GM18909 (cell line): ENCODE data around the gene ZNF397.
"Not testable (repeated sequence)": the region's sequence is repeated elsewhere in the genome, so short reads cannot be mapped to it uniquely, and the experiment has no call there.

Source experiments
- ATAC-seq: cut with Tn5 transposase; IDR thresholded peaks from one replicate; pipeline ENCODE4 v1.9.1; 2021; ENCODE audit warnings: mild to moderate bottlenecking; ENCODE audit not compliant: unreplicated experiment, poor library complexity

Gene ZNF397

GRCh38 chr18:35240664-35241447 lies at the start of gene ZNF397:
Gene ZNF397, plus strand, starts transcription at chr18:35241034. Its CDS starts 1,437 bp downstream, at chr18:35242471.
- peak; percentile 99 for ATAC-seq

GRCh38 chr18:35191698-35192025 lies 49.2 kb upstream of the ZNF397 start:
- ATAC-seq, result no peak

- no peak for ATAC-seq
Measured at GRCh38 chr18:35192415-35192814, 48.4 kb upstream of the ZNF397 start.

- ATAC-seq, result no peak
Measured at GRCh38 chr18:35193316-35193715, 47.5 kb upstream of the ZNF397 start.

DNA sequence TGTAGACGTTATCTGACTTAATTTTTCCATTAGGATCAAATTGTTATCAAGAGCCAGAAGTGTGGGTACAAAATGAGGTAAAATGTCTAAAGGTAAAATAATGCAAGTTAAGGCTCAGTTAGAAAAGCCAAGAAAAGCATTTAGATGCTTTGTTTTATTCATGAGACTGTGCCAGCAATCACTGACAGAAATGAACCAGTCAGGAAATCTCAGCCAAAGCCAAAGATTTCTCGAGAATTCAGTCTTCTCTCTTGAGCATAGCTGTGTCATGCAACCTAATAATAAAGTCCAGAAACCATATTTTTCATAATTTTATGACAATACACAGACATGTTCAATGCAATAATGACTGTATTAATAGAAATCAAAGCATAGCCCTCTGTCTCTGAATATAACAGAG lies 43.5 kb upstream of the ZNF397 start:
- ATAC-seq, result no peak

DNA sequence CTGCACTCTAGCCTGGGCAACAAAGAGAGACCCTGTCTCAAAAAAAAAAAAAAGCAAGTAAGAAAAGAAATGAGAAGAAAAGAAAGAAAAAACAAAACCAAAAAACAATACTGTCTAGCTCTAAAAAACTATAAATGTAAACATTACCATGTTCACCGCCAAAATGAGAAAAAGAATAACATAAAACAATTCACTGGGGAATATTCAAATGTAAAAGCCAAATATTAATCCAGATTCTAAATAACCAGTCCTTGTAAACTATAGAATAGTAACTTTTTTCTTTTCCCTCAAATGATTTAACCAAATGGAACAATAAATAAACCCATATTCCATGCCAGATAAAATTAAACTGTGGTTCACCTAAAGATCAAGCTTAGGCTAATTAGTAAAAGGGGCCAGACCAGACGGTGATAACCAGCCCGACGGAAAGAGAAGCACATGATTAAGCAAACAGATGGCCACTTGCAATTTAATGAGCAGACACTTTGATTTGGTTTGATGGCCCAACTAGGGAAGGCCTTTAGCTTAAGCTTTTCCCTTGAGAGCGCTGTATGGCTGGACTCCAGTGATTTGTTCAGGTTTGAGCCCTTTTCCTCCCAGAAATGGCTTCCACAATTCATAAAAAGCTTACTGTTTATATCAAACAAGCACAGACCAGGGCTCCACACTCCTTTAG lies 39.4 kb upstream of the ZNF397 start:
- ATAC-seq, result no peak

DNA sequence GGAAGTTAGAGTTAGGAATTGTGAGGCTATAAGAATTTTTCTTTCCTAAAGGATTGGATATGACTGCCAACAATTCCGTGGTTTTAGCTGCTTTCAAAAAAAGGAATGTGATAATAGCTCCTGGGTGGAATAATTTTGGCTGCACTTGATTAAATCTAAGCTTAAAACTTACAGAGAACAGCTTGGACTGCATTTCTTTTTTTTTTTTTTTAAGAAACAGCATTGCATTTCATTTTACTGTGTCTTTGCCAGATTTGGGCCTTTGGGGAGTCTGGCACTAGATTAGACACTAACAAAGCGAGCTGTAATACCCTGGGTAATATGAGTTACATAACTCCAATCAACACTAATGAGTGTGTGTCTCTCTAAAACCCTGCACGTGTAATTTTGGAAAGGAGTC lies 37.8 kb upstream of the ZNF397 start:
- ATAC-seq, result no peak

DNA sequence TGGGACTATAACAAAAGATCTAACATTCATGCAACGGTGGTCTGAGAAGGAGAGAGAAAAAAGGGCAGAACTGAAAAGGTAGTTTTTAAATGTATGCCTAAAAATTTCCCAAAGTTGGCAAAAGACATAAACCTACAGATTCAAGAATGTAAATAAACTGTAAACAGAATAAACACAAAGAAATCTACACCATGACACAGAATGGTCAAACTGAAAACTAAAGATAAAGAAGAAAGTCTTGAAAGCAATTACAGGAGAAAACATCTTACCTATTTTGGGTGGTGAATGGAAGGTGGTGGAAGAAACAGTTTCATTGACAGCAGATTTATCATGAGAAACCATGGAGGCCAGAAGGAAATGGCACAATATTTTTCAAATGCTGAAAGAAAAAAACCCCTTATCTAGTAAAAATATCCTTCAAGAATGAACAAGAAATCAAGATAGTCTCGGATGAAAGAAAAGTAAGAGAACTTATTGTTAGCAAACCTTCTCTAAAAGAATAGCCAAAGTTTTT lies 35.6 kb upstream of the ZNF397 start:
- ATAC-seq, result no peak

DNA sequence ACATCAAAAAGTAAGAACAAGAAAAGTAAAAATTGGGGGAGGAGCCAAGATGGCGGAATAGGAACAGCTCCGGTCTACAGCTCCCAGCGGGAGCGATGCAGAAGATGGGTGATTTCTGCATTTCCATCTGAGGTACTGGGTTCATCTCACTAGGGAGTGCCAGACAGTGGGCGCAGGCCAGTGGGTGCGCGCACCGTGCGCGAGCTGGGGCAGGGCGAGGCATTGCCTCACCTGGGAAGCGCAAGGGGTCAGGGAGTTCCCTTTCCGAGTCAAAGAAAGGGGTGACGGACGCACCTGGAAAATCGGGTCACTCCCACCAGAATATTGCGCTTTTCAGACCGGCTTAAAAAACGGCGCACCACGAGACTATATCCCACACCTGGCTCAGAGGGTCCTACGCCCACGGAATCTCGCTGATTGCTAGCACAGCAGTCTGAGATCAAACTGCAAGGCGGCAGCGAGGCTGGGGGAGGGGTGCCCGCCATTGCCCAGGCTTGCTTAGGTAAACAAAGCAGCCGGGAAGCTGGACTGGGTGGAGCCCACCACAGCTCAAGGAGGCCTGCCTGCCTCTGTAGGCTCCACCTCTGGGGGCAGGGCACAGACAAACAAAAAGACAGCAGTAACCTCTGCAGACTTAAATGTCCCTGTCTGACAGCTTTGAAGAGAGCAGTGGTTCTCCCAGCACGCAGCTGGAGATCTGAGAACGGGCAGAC lies 34.9 kb upstream of the ZNF397 start:
- not testable (repeated sequence) for ATAC-seq

- no peak for ATAC-seq
Measured at GRCh38 chr18:35215026-35215425, 25.8 kb upstream of the ZNF397 start.

GRCh38 chr18:35216611-35217010 lies 24.2 kb upstream of the ZNF397 start:
- not testable (repeated sequence) for ATAC-seq

- ATAC-seq, result not testable (repeated sequence)
Measured at GRCh38 chr18:35219331-35219730, 21.5 kb upstream of the ZNF397 start.

GRCh38 chr18:35220424-35220823 lies 20.4 kb upstream of the ZNF397 start:
- ATAC-seq, result no peak

DNA sequence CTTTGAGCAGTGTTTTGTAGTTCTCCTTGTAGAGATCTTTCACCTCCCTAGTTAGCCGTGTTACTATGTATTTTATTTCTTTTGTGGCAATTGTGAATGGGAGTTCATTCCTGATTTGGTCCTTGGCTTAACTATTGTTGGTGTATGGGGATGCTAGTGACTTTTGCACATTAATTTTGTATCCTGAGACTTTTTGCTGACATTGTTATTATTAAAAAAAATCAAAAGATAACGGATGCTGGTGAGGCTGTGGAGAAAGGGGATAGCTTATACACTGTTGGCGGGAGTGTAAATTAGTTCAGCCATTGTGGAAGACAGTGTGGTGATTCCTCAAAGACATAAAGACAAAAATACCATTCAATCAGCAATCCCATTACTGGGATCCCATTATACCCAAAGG lies 17.0 kb upstream of the ZNF397 start:
- ATAC-seq, result no peak

- ATAC-seq, result no peak
Measured at GRCh38 chr18:35227254-35227653, 13.6 kb upstream of the ZNF397 start.

DNA sequence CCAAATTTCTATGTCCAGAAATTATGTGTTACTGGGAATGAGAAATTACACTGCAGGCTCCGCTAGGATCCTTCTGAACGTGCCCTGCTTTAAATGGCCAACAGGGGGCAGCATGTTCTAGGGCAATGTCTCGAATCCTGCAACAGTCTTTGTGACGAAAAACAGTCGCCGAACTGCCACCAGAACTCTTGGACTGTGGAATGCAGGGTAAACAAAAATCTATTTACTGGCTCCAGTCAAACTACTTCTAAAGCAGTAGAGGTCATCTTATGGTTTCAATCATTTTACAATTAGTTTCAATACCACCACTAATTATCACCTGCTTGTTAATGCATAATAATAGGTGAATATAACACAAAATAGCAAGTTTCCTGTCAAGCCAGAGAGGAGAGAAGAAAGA lies 9.8 kb upstream of the ZNF397 start:
- peak; percentile 92 for ATAC-seq

DNA sequence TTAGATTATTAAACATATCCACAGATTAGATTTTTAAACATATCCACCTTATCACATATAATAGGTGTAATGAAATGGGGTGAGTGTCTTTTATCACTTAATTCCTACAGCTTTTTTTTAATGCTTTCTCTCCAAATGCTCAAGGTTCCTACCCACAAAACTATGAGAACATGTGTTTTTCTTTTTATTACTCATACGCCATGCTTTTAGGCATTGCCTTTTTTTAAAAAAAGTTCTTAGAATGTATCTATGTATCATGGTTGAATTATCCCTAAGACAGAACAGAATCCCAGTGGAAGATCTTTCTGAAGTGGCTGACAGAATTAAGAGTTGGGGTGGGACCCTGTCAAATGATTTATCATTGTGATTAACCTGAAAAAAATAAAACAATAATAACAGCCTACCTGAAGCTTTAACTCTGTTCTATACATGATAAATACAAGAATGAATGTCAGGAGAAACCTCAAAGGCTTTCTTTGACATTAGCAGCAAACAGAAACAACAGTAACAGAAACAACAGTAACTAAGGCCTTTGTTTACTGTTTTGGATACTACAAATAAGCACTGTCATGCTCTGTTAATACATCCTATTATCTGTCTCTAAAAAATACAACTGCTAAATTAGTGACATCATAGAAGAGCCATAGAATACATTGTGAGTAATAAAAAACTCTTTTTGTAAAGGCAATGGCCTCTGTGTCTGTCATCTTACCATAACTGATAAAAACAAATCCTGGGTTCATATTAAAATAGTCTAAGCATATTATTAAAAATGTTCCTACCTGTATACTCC lies 4.1 kb upstream of the ZNF397 start:
- ATAC-seq, result no peak

GRCh38 chr18:35239314-35239713 lies 1.5 kb upstream of the ZNF397 start:
- ATAC-seq, result no peak

DNA sequence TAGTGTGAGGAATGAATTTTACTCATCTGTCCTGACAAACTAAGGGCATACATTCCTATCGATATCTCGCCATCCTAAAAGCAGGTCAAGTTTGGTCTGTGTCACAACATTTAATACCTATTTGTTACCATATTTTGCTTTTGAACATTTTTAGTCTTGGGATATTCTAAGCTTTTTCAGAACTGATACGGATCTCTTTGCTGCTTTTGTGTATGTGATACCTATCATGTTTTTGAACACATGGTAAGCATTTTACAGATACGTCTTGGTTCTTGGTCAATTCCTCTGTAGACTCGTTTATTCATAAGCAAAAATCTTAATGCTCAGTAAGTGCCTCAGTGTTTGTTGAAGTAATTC lies 592 bp downstream of the ZNF397 start:
- peak; percentile 3 for ATAC-seq

DNA sequence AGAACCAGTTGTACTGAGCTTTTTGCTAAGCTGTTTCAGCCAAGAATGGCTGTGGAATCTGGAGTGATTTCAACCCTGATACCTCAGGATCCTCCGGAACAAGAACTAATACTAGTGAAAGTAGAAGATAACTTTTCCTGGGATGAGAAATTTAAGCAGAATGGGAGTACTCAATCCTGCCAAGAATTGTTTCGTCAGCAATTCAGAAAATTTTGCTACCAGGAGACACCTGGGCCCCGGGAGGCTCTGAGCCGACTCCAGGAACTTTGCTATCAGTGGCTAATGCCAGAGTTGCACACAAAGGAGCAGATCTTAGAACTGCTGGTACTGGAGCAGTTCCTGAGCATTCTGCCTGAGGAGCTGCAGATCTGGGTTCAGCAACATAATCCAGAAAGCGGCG lies 1.6 kb downstream of the ZNF397 start:
- ATAC-seq, result no peak
